ENCODE data around the gene FBXO17. TPM values are rescaled to one million over a fixed set of nuclear protein-coding genes. Genes with fewer than 3 reads are reported as not detected.
"Not testable (repeated sequence)": the region's sequence is repeated elsewhere in the genome, so short reads cannot be mapped to it uniquely, and the experiment has no call there.

Gene FBXO17
- total and polyA plus RNA-seq, 4 donors = 19.7 to 31.9 (median 23.4) TPM

GRCh38 chr19:38941979-38942378 is 33.6 kb downstream of the FBXO17 start:
- 95% methylated on average over 2 of the region's 2 CpGs for WGBS
- H3K27ac ChIP-seq (ENCODE audit: low read depth in 1 of 2, low read length in 2 of 2) = no peak overlapping the region
- H3K9ac ChIP-seq (ENCODE audit: low read depth in 1 of 2, low read length in 2 of 2) = no peak overlapping the region
- H3K9me3 ChIP-seq (ENCODE audit: control insufficient read depth in 4 of 4, low read length in 3 of 4) = no peaks in the 10 kb centered on the region
- no peak overlapping the region for H3K4me3 ChIP-seq (ENCODE audit: low read depth in 1 of 3, low read length in 3 of 3)
- H3K4me1 ChIP-seq (ENCODE audit: control insufficient read depth in 4 of 4, insufficient read depth in 4 of 4, low read length in 3 of 4) = no peaks in the 10 kb centered on the region
- H3K27me3 ChIP-seq (ENCODE audit: control insufficient read depth in 4 of 4, insufficient read depth in 4 of 4, low read length in 3 of 4) = no peaks in the 10 kb centered on the region
- peaks cover 0 to 22% (median 9%) of the 10 kb centered on the region in 4 donors for H3K36me3 ChIP-seq (ENCODE audit: control insufficient read depth in 4 of 4, insufficient read depth in 3 of 4, low read depth in 1 of 4, low read length in 3 of 4)
- no peak for TF ChIP-seq TAF1 (conservative IDR thresholded peaks at IDR 0.05)
- no peak for TF ChIP-seq MAX (IDR thresholded peaks at IDR 0.05)
- TF ChIP-seq HNF4G (IDR thresholded peaks at IDR 0.05) = no peak
- TF ChIP-seq, protein P1, sequence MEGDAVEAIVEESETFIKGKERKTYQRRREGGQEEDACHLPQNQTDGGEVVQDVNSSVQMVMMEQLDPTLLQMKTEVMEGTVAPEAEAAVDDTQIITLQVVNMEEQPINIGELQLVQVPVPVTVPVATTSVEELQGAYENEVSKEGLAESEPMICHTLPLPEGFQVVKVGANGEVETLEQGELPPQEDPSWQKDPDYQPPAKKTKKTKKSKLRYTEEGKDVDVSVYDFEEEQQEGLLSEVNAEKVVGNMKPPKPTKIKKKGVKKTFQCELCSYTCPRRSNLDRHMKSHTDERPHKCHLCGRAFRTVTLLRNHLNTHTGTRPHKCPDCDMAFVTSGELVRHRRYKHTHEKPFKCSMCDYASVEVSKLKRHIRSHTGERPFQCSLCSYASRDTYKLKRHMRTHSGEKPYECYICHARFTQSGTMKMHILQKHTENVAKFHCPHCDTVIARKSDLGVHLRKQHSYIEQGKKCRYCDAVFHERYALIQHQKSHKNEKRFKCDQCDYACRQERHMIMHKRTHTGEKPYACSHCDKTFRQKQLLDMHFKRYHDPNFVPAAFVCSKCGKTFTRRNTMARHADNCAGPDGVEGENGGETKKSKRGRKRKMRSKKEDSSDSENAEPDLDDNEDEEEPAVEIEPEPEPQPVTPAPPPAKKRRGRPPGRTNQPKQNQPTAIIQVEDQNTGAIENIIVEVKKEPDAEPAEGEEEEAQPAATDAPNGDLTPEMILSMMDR (IDR thresholded peaks at IDR 0.05; ENCODE audit: low read depth, low read length, missing input control) = no peak
- TF ChIP-seq REST (IDR thresholded peaks at IDR 0.05) = no peak
- TF ChIP-seq JUND (IDR thresholded peaks at IDR 0.05) = no peak
- no peak for TF ChIP-seq FOXA1 (IDR thresholded peaks at IDR 0.05)
- TF ChIP-seq FOXA2 (IDR thresholded peaks at IDR 0.05) = no peak
- no peak for TF ChIP-seq ZBTB33 (IDR thresholded peaks at IDR 0.05)
- no peak for TF ChIP-seq GABPA (IDR thresholded peaks at IDR 0.05 in 1 of 2, conservative IDR thresholded peaks at IDR 0.05 in 1 of 2)
- no peak for DNase-seq (ENCODE audit: low spot score)

GRCh38 chr19:38941466-38941865 is 34.1 kb downstream of the FBXO17 start:
- not testable (repeated sequence) for H3K27ac ChIP-seq (ENCODE audit: low read depth in 1 of 2, low read length in 2 of 2); H3K9me3 ChIP-seq (ENCODE audit: control insufficient read depth in 4 of 4, low read length in 3 of 4); H3K4me3 ChIP-seq (ENCODE audit: low read depth in 1 of 3, low read length in 3 of 3); H3K9ac ChIP-seq (ENCODE audit: low read depth in 1 of 2, low read length in 2 of 2); H3K27me3 ChIP-seq (ENCODE audit: control insufficient read depth in 4 of 4, insufficient read depth in 4 of 4, low read length in 3 of 4); H3K4me1 ChIP-seq (ENCODE audit: control insufficient read depth in 4 of 4, insufficient read depth in 4 of 4, low read length in 3 of 4); DNase-seq (ENCODE audit: low spot score)
- H3K36me3 ChIP-seq (ENCODE audit: control insufficient read depth in 4 of 4, insufficient read depth in 3 of 4, low read depth in 1 of 4, low read length in 3 of 4) = peaks cover 0 to 18% (median 4%) of the 10 kb centered on the region in 4 donors
- WGBS = 85% methylated on average over 5 of the region's 5 CpGs

GRCh38 chr19:38939957-38940356 is 35.6 kb downstream of the FBXO17 start:
- H3K9me3 ChIP-seq (ENCODE audit: control insufficient read depth in 4 of 4, low read length in 3 of 4) = no peaks in the 10 kb centered on the region
- H3K27me3 ChIP-seq (ENCODE audit: control insufficient read depth in 4 of 4, insufficient read depth in 4 of 4, low read length in 3 of 4) = no peaks in the 10 kb centered on the region
- H3K4me3 ChIP-seq (ENCODE audit: low read depth in 1 of 3, low read length in 3 of 3) = no peak overlapping the region
- no peak overlapping the region for H3K9ac ChIP-seq (ENCODE audit: low read depth in 1 of 2, low read length in 2 of 2)
- 71% methylated on average over 5 of the region's 5 CpGs for WGBS
- no peak overlapping the region for H3K27ac ChIP-seq (ENCODE audit: low read depth in 1 of 2, low read length in 2 of 2)
- peaks cover 0 to 14% (median 12%) of the 10 kb centered on the region in 4 donors for H3K4me1 ChIP-seq (ENCODE audit: control insufficient read depth in 4 of 4, insufficient read depth in 4 of 4, low read length in 3 of 4)
- TF ChIP-seq GABPA (IDR thresholded peaks at IDR 0.05 in 1 of 2, conservative IDR thresholded peaks at IDR 0.05 in 1 of 2) (no peak), EGR1 (IDR thresholded peaks at IDR 0.05; ENCODE audit: low read depth in 2 of 2) (no peak), RXRA (IDR thresholded peaks at IDR 0.05) (no peak), NR2F2 (IDR thresholded peaks at IDR 0.05) (no peak), HNF4G (IDR thresholded peaks at IDR 0.05) (no peak), YY1 (IDR thresholded peaks at IDR 0.05) (no peak), JUND (IDR thresholded peaks at IDR 0.05) (no peak), FOXA2 (IDR thresholded peaks at IDR 0.05) (no peak), ATF3 (IDR thresholded peaks at IDR 0.05) (no peak), REST (IDR thresholded peaks at IDR 0.05) (no peak), HNF4A (conservative IDR thresholded peaks at IDR 0.05) (no peak)
- DNase-seq (ENCODE audit: low spot score) = no peak
- H3K36me3 ChIP-seq (ENCODE audit: control insufficient read depth in 4 of 4, insufficient read depth in 3 of 4, low read depth in 1 of 4, low read length in 3 of 4) = peaks cover 0 to 10% (median 2%) of the 10 kb centered on the region in 4 donors
